GM12878 (cell line): Measurements from ENCODE around the gene NOTCH4. TPM values are rescaled to one million over a fixed set of nuclear protein-coding genes. Genes with fewer than 3 reads are reported as not detected.
A peak's percentile ranks its signal among the peaks of the same experiment; 100 is the strongest.

Source experiments
- ATAC-seq: fragments of 200-7000 bp; cut with Tn5 transposase; 3 replicates; pipeline ENCODE4 v1.9.1; 2020; ENCODE audit warnings: mild to moderate bottlenecking, moderate library complexity
- BruUV-seq: library from RNA; stranded (reverse); fragments of 400-500 nt; replicated peaks from 2 replicates; lab custom pipeline; 2021; lab: Mats Ljungman, UMichigan
- CTCF ChIA-PET: fragments of 300-600 bp; sonication (Branson Sonifier 250); formaldehyde crosslinking; extraction: SDS; loops from one replicate; lab custom pipeline; 2021; ENCODE audit warnings: inconsistent platforms; lab: Yijun Ruan, JAX
- POLR2A ChIA-PET: fragments of 350-600 bp; formaldehyde crosslinking; extraction: SDS; loops from one replicate; lab custom pipeline; 2021; ENCODE audit warnings: inconsistent platforms; lab: Charles Lee
- RAD21 ChIA-PET: fragments of 300-600 bp; sonication (Branson Sonifier 250); formaldehyde crosslinking; loops from one replicate; lab custom pipeline; 2023; ENCODE audit warnings: antibody characterized with exemption; ENCODE audit not compliant: unreplicated experiment; lab: Charles Lee
- SMC1A ChIA-PET: fragments of 300-600 bp; sonication (Branson Sonifier 250); formaldehyde crosslinking; loops from one replicate; lab custom pipeline; 2023; ENCODE audit not compliant: unreplicated experiment, uncharacterized antibody; lab: Charles Lee
- DNase-seq: peaks from one replicate; pipeline ENCODE4 v3.0.0-alpha.2; 2011; ENCODE audit warnings: low read depth, low spot score
- FAIRE-seq: peaks from 3 replicates; lab custom pipeline; 2011; peaks lifted over from hg19 to GRCh38; lab: Jason Lieb, UNC
- H2AFZ ChIP-seq: 2 replicates; pipeline ENCODE4 v1.6.0; 2011; ENCODE audit warnings: low read depth, low read length, control low read depth; ENCODE audit not compliant: control insufficient read depth
- H3K27ac ChIP-seq: 2 replicates; pipeline ENCODE4 v1.5.1; 2011; ENCODE audit warnings: control low read depth; ENCODE audit not compliant: control insufficient read depth, insufficient read depth
- H3K27me3 ChIP-seq, 2 experiments: replicated peaks in 1 of 2; 2 replicates each; pipeline versions ENCODE4 v1.6.0 to v1.6.1; 2011; ENCODE audit warnings: low read length in 1 of 2; ENCODE audit not compliant: control insufficient read depth in 2 of 2, insufficient read depth in 2 of 2
- H3K36me3 ChIP-seq, 2 experiments: 2 replicates each; pipeline ENCODE4 v1.5.1; 2011; ENCODE audit warnings: low read length in 1 of 2; ENCODE audit not compliant: control insufficient read depth in 2 of 2, insufficient read depth in 2 of 2
- H3K4me1 ChIP-seq: 2 replicates; pipeline ENCODE4 v1.6.1; 2011; ENCODE audit warnings: mild to moderate bottlenecking, low read length, moderate library complexity, mixed read lengths; ENCODE audit not compliant: control insufficient read depth, insufficient read depth
- H3K4me2 ChIP-seq: 2 replicates; pipeline ENCODE4 v1.6.0; 2011; ENCODE audit warnings: control low read depth; ENCODE audit not compliant: control insufficient read depth, insufficient read depth
- H3K4me3 ChIP-seq: fragments of 200-600 bp; sonication (generic); 2 replicates; pipeline ENCODE4 v1.5.1; 2016
- H3K79me2 ChIP-seq: 2 replicates; pipeline ENCODE4 v1.6.0; 2011; ENCODE audit warnings: low read length; ENCODE audit not compliant: control insufficient read depth, insufficient read depth
- H3K9ac ChIP-seq: 2 replicates; pipeline ENCODE4 v1.8.0; 2011; ENCODE audit warnings: low read length, control low read depth, mixed read lengths; ENCODE audit not compliant: control insufficient read depth, insufficient read depth
- H3K9me3 ChIP-seq: replicated peaks from 3 replicates; pipeline ENCODE4 v1.5.1; 2011; ENCODE audit warnings: mild to moderate bottlenecking, low read length; ENCODE audit not compliant: control insufficient read depth, insufficient read depth
- H4K20me1 ChIP-seq: 2 replicates; pipeline ENCODE4 v1.6.0; 2011; ENCODE audit not compliant: control insufficient read depth, insufficient read depth
- FOXM1 ChIP-seq: IDR thresholded peaks from 2 replicates; pipeline ENCODE4 v1.6.1; 2012; ENCODE audit warnings: low read depth, mild to moderate bottlenecking, inconsistent platforms, low read length, moderate library complexity
- GATAD2B ChIP-seq: fragments of 450-650 bp; conservative IDR thresholded peaks from 2 replicates; pipeline ENCODE4 v1.6.1; 2017; ENCODE audit warnings: low read depth, mild to moderate bottlenecking, moderate library complexity
- NRF1 ChIP-seq: conservative IDR thresholded peaks from 2 replicates; pipeline ENCODE4 v1.6.1; 2011; ENCODE audit warnings: mild to moderate bottlenecking, low read depth, low read length, improper control_type of control experiment
- SIX5 ChIP-seq: IDR thresholded peaks from 2 replicates; pipeline ENCODE4 v1.6.1; 2011; ENCODE audit warnings: mild to moderate bottlenecking, low read depth, low read length, moderate library complexity; ENCODE audit not compliant: severe bottlenecking
- WGBS: methylation state at CpG from one replicate; pipeline ENCODE4 v1.1.6; 2016; ENCODE audit warnings: low lambda C conversion rate; ENCODE audit not compliant: insufficient replicate concordance, insufficient coverage; ENCODE audit errors: missing lambda C conversion rate; 5-methylcytosine and 5-hydroxymethylcytosine counted together
- in situ Hi-C: fragments of 300-500 bp; cut with MboI; formaldehyde crosslinking; loops from 9 replicates; pipeline ENCODE4 v1.14.3; 2018; ENCODE audit warnings: mixed read lengths
- intact Hi-C: fragments of 100-400 bp; cut with micrococcal nuclease; formaldehyde crosslinking; loops from one replicate; pipeline ENCODE4 v1.14.2; 2022; ENCODE audit not compliant: unreplicated experiment
- polyA plus RNA-seq, 11 experiments: library from polyadenylated mRNA; depleted of rRNA in 4 of 11; unstranded in 6 of 11; stranded (reverse) in 5 of 11; fragments of >200 nt; fragmentation: Nextera tagmentation in 4 of 11; fragmentation: Illumina TruSeq in 1 of 11; extraction: Ambion mirVana in 4 of 11; extraction: Trizol in 1 of 11; gene quantifications; 1 replicate in 1 of 11; 2 replicates in 10 of 11; pipeline versions ENCODE4 v1.2.1 to v1.2.3, GENCODE V29; 2011 to 2016; ENCODE audit warnings: inconsistent platforms in 2 of 11, missing spikeins in 2 of 11, low read depth in 1 of 11
- total RNA-seq, 4 experiments: library from RNA; depleted of rRNA in 3 of 4; stranded (reverse); fragments of >200 nt in 3 of 4; fragmentation: Illumina TruSeq in 1 of 4; extraction: Trizol in 1 of 4; gene quantifications; 2 replicates each; pipeline versions ENCODE4 v1.2.1 to v1.2.3, GENCODE V29; 2013 to 2021
- TF ChIP-seq, protein P1 (sequence below): fragments of 450-650 bp; formaldehyde crosslinking; IDR thresholded peaks from 2 replicates; pipeline ENCODE4 v1.5.0; 2022; ENCODE audit warnings: mild to moderate bottlenecking, missing genetic modification characterization
- TF ChIP-seq, protein P2 (sequence below): IDR thresholded peaks from 2 replicates; pipeline ENCODE4 v1.6.1; 2011; ENCODE audit warnings: borderline replicate concordance, low read depth, mild to moderate bottlenecking, moderate library complexity, low read length; ENCODE audit not compliant: insufficient read depth, poor library complexity, severe bottlenecking
- TF ChIP-seq, protein P3 (sequence below), 3 experiments: IDR thresholded peaks in 2 of 3; conservative IDR thresholded peaks in 1 of 3; 2 replicates each; pipeline ENCODE4 v1.5.1; 2011; ENCODE audit warnings: low read depth in 3 of 3, low read length in 3 of 3, mild to moderate bottlenecking in 3 of 3, control low read depth in 2 of 3, moderate library complexity in 2 of 3, inconsistent platforms in 1 of 3, mixed read lengths in 1 of 3; ENCODE audit not compliant: control insufficient read depth in 2 of 3, insufficient read depth in 1 of 3; ENCODE audit errors: extremely low read depth in 1 of 3

Gene NOTCH4
- total and polyA plus RNA-seq, 10 of the 15 experiments (the other 5 are each of a cell fraction or from before 2014, with no cell fraction given), result 0.66 to 3.3 (median 1.4) TPM

DNA sequence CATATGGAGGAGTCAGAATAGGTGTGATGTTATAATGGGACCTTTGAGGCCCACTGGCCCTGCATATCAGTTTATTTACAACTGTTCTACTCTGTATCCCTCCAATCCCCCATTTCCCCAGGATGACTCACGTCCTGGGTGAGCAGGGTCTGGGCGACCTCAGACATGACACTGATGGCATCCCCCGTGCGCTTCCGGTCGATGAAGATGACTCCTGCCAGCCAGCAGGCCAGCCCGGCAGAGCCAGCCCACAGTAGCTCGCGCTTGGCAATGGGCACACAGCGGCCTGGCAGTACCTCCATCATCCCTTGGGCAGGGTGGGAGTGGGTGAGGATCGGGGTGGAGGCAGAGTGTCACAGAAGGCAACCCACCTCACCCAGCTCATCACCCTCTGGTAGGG lies 53.6 kb downstream of the NOTCH4 start (continued):
- no peak for TF ChIP-seq NRF1
- TF ChIP-seq, protein P1, sequence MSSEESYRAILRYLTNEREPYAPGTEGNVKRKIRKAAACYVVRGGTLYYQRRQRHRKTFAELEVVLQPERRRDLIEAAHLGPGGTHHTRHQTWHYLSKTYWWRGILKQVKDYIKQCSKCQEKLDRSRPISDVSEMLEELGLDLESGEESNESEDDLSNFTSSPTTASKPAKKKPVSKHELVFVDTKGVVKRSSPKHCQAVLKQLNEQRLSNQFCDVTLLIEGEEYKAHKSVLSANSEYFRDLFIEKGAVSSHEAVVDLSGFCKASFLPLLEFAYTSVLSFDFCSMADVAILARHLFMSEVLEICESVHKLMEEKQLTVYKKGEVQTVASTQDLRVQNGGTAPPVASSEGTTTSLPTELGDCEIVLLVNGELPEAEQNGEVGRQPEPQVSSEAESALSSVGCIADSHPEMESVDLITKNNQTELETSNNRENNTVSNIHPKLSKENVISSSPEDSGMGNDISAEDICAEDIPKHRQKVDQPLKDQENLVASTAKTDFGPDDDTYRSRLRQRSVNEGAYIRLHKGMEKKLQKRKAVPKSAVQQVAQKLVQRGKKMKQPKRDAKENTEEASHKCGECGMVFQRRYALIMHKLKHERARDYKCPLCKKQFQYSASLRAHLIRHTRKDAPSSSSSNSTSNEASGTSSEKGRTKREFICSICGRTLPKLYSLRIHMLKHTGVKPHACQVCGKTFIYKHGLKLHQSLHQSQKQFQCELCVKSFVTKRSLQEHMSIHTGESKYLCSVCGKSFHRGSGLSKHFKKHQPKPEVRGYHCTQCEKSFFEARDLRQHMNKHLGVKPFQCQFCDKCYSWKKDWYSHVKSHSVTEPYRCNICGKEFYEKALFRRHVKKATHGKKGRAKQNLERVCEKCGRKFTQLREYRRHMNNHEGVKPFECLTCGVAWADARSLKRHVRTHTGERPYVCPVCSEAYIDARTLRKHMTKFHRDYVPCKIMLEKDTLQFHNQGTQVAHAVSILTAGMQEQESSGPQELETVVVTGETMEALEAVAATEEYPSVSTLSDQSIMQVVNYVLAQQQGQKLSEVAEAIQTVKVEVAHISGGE (CRISPR knock-in tag), result no peak
- TF ChIP-seq, protein P2, sequence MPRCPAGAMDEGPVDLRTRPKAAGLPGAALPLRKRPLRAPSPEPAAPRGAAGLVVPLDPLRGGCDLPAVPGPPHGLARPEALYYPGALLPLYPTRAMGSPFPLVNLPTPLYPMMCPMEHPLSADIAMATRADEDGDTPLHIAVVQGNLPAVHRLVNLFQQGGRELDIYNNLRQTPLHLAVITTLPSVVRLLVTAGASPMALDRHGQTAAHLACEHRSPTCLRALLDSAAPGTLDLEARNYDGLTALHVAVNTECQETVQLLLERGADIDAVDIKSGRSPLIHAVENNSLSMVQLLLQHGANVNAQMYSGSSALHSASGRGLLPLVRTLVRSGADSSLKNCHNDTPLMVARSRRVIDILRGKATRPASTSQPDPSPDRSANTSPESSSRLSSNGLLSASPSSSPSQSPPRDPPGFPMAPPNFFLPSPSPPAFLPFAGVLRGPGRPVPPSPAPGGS, result no peak
- TF ChIP-seq, all 136 proteins: peak for 0

DNA sequence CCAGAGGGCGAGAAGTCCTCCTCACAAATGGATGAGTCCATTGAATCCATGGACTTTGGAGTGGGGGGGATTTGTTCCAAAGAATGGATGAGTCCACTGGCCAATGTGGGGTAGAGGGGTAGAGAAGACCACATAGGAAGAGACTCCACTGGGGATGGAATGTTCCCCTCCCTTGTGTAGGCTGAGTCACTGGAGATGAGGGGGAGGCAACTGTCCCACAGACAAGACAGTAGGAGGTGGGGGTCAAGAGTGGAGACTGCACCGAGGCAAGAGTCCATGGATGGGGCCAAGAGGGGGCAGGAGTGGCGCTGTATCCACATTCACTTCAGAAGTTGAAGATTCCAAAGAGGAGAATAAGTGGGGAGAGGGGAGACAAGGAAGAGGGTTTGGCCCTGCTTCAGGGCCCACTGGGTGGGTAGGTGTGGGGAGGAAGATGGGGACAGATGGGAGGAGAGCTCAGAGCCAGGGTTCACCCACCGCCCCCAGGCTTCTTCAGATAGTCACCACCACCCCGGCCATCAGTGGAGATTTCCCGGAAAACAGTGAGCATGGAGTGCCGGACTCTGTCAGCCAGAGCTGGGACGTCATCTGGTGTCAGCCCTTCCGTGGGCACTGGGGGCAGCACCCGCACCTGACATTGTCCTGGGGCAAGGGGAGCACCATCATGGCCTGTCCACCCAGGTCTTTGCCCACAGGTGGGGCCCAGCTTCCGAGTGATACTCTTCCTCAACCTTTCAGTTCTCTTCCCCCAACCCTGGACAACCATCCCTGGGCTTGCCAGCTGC lies 54.9 kb downstream of the NOTCH4 start:
- WGBS, result 86% methylated on average over 11 of the region's 11 CpGs
- H4K20me1 ChIP-seq, result no peaks in the 10 kb centered on the region
- no peak for TF ChIP-seq SIX5
- TF ChIP-seq GATAD2B, result no peak
- TF ChIP-seq FOXM1, result no peak
- TF ChIP-seq, protein P3, sequence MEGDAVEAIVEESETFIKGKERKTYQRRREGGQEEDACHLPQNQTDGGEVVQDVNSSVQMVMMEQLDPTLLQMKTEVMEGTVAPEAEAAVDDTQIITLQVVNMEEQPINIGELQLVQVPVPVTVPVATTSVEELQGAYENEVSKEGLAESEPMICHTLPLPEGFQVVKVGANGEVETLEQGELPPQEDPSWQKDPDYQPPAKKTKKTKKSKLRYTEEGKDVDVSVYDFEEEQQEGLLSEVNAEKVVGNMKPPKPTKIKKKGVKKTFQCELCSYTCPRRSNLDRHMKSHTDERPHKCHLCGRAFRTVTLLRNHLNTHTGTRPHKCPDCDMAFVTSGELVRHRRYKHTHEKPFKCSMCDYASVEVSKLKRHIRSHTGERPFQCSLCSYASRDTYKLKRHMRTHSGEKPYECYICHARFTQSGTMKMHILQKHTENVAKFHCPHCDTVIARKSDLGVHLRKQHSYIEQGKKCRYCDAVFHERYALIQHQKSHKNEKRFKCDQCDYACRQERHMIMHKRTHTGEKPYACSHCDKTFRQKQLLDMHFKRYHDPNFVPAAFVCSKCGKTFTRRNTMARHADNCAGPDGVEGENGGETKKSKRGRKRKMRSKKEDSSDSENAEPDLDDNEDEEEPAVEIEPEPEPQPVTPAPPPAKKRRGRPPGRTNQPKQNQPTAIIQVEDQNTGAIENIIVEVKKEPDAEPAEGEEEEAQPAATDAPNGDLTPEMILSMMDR (IDR thresholded peaks at IDR 0.05 in 2 of 3, conservative IDR thresholded peaks at IDR 0.05 in 1 of 3; ENCODE audit: control insufficient read depth in 2 of 3, extremely low read depth in 1 of 3, insufficient read depth in 1 of 3, low read depth in 3 of 3, low read length in 3 of 3), result peak in 1 of 3 experiments; percentile 3; a peak in 1 of 6 replicates
- ChIA-PET SMC1A (no interaction called here), RAD21 (no interaction called here), CTCF (interaction anchor here (1.6 kb wide), 1 partner anchor 10 kb away, joined by 4 read pairs; no protein-coding TSS in a partner anchor), POLR2A (no interaction called here)
- ATAC-seq (no peak), FAIRE-seq (no peak), DNase-seq (no peak)
- no peak overlapping the region for H3K9ac ChIP-seq
- H3K36me3 ChIP-seq, result peaks cover 0 to 3% of the 10 kb centered on the region in 2 experiments; a peak in 1 of 4 replicates
- no peak overlapping the region for H3K4me2 ChIP-seq
- intact Hi-C loops (no loop called here), in situ Hi-C loops (no loop called here)
- H3K79me2 ChIP-seq, result no peaks in the 10 kb centered on the region
- H3K4me1 ChIP-seq, result no peaks in the 10 kb centered on the region
- H3K4me3 ChIP-seq, result no peak overlapping the region
- H3K27me3 ChIP-seq, result no peaks in the 10 kb centered on the region
- no TSS peak for BruUV-seq
- H3K27ac ChIP-seq, result no peak overlapping the region
- H3K9me3 ChIP-seq, result no peaks in the 10 kb centered on the region
- H2AFZ ChIP-seq, result no peak overlapping the region
